IMR-90 (cell line): ENCODE data around the gene PXT1. TPM values are rescaled to one million over a fixed set of nuclear protein-coding genes. Genes with fewer than 3 reads are reported as not detected.
A peak's percentile ranks its signal among the peaks of the same experiment; 100 is the strongest.

ENCODE experiments used
- ATAC-seq: fragments of 200-7000 bp; cut with Tn5 transposase; 2 replicates; pipeline ENCODE4 v1.9.1; 2020; ENCODE audit warnings: low read depth, mild to moderate bottlenecking, moderate library complexity
- BruUV-seq: library from RNA; stranded (reverse); fragments of 400-500 nt; replicated peaks from 2 replicates; lab custom pipeline; 2021; lab: Mats Ljungman, UMichigan
- CTCF ChIA-PET: fragments of 300-600 bp; formaldehyde crosslinking; extraction: SDS; loops from one replicate; lab custom pipeline; 2021; ENCODE audit warnings: antibody characterized with exemption; lab: Yijun Ruan, JAX
- POLR2A ChIA-PET: fragments of 300-600 bp; sonication (Branson Sonifier 250); formaldehyde crosslinking; loops from one replicate; lab custom pipeline; 2022; ENCODE audit warnings: antibody characterized with exemption; ENCODE audit not compliant: unreplicated experiment; lab: Charles Lee
- DNase-seq: peaks from one replicate; pipeline ENCODE4 v3.0.0; 2013
- H2AFZ ChIP-seq: replicated peaks from 2 replicates; pipeline ENCODE3; 2013; ENCODE audit warnings: low read length, mild to moderate bottlenecking; ENCODE audit not compliant: poor library complexity
- H2AK5ac ChIP-seq: 2 replicates; pipeline ENCODE4 v1.6.1; 2013; ENCODE audit warnings: low read depth, low read length, inconsistent platforms
- H2AK9ac ChIP-seq: replicated peaks from 2 replicates; pipeline ENCODE3; 2013; ENCODE audit warnings: mild to moderate bottlenecking, low read depth, low read length, moderate library complexity; ENCODE audit not compliant: poor library complexity
- H2BK120ac ChIP-seq: 2 replicates; pipeline ENCODE4 v1.6.1; 2013; ENCODE audit warnings: low read depth, low read length, inconsistent platforms
- H2BK15ac ChIP-seq: 3 replicates; pipeline ENCODE4 v1.6.1; 2013; ENCODE audit warnings: low read depth, low read length, inconsistent platforms
- H2BK20ac ChIP-seq: 2 replicates; pipeline ENCODE4 v1.6.1; 2013; ENCODE audit warnings: low read depth, mild to moderate bottlenecking, inconsistent platforms, low read length, moderate library complexity
- H2BK5ac ChIP-seq: 2 replicates; pipeline ENCODE4 v1.6.1; 2013; ENCODE audit warnings: mild to moderate bottlenecking, low read depth, low read length, inconsistent platforms; ENCODE audit not compliant: poor library complexity, severe bottlenecking
- H3K14ac ChIP-seq: replicated peaks from 2 replicates; pipeline ENCODE4 v1.6.1; 2013; ENCODE audit warnings: low read depth, low read length, inconsistent platforms
- H3K18ac ChIP-seq: 2 replicates; pipeline ENCODE4 v1.6.1; 2013; ENCODE audit warnings: low read depth, low read length, control low read depth
- H3K23ac ChIP-seq: 2 replicates; pipeline ENCODE4 v1.6.1; 2013; ENCODE audit warnings: low read depth, low read length, inconsistent platforms
- H3K27ac ChIP-seq: 2 replicates; pipeline ENCODE4 v1.5.1; 2013; ENCODE audit warnings: mild to moderate bottlenecking, control low read depth, low read length; ENCODE audit not compliant: insufficient read depth
- H3K27me3 ChIP-seq: 2 replicates; pipeline ENCODE4 v1.6.1; 2013; ENCODE audit warnings: low read length; ENCODE audit not compliant: control insufficient read depth, insufficient read depth
- H3K36me3 ChIP-seq: 2 replicates; pipeline ENCODE4 v1.6.1; 2013; ENCODE audit warnings: low read length, mixed read lengths; ENCODE audit not compliant: control insufficient read depth, insufficient read depth
- H3K4ac ChIP-seq: 2 replicates; pipeline ENCODE4 v1.6.1; 2013; ENCODE audit warnings: low read depth, low read length, inconsistent platforms
- H3K4me1 ChIP-seq: 2 replicates; pipeline ENCODE4 v1.6.1; 2013; ENCODE audit warnings: low read length, mixed read lengths; ENCODE audit not compliant: control insufficient read depth, insufficient read depth
- H3K4me2 ChIP-seq: 2 replicates; pipeline ENCODE4 v1.6.1; 2013; ENCODE audit warnings: low read depth, mild to moderate bottlenecking, control low read depth, low read length, moderate library complexity
- H3K4me3 ChIP-seq: 2 replicates; pipeline ENCODE4 v1.5.1; 2013; ENCODE audit warnings: low read depth, mild to moderate bottlenecking, control low read depth, low read length, moderate library complexity; ENCODE audit not compliant: insufficient read depth
- H3K56ac ChIP-seq: 2 replicates; pipeline ENCODE4 v1.6.1; 2013; ENCODE audit warnings: low read length, inconsistent platforms; ENCODE audit not compliant: insufficient read depth; ENCODE audit errors: extremely low read depth
- H3K79me1 ChIP-seq, 2 experiments: 2 replicates each; pipeline ENCODE4 v1.6.1; 2013; ENCODE audit warnings: low read length in 2 of 2, inconsistent platforms in 1 of 2, low read depth in 1 of 2
- H3K9ac ChIP-seq: 2 replicates; pipeline ENCODE4 v1.6.1; 2013; ENCODE audit warnings: low read depth, low read length, control low read depth
- H3K9me1 ChIP-seq: 2 replicates; pipeline ENCODE4 v1.6.1; 2013; ENCODE audit warnings: low read length, inconsistent platforms; ENCODE audit not compliant: insufficient read depth
- H3K9me3 ChIP-seq: 2 replicates; pipeline ENCODE4 v1.6.1; 2013; ENCODE audit warnings: low read length; ENCODE audit not compliant: control insufficient read depth, insufficient read depth
- H4K20me1 ChIP-seq: 2 replicates; pipeline ENCODE4 v1.6.1; 2013; ENCODE audit warnings: low read length, inconsistent platforms; ENCODE audit not compliant: insufficient read depth
- H4K5ac ChIP-seq: 2 replicates; pipeline ENCODE4 v1.6.1; 2013; ENCODE audit warnings: mild to moderate bottlenecking, low read depth, low read length, control low read depth
- H4K8ac ChIP-seq, 2 experiments: 2 replicates each; pipeline ENCODE4 v1.6.1; 2013; ENCODE audit warnings: low read depth in 2 of 2, low read length in 2 of 2, control low read depth in 1 of 2, inconsistent platforms in 1 of 2
- H4K91ac ChIP-seq: 2 replicates; pipeline ENCODE4 v1.6.1; 2013; ENCODE audit warnings: low read depth, low read length, inconsistent platforms; ENCODE audit not compliant: insufficient read depth
- CEBPB ChIP-seq: IDR thresholded peaks from 2 replicates; pipeline ENCODE4 v1.6.1; 2012; ENCODE audit warnings: low read depth, low read length, improper control_type of control experiment
- CHD1 ChIP-seq: IDR thresholded peaks from 2 replicates; pipeline ENCODE4 v1.6.1; 2012; ENCODE audit warnings: low read depth, low read length, improper control_type of control experiment
- CTCF ChIP-seq: conservative IDR thresholded peaks from 2 replicates; pipeline ENCODE4 v1.5.1; 2012; ENCODE audit warnings: mild to moderate bottlenecking, low read depth, low read length, improper control_type of control experiment
- ELK1 ChIP-seq: fragments of 150-350 bp; IDR thresholded peaks from 2 replicates; pipeline ENCODE4 v1.6.1; 2016; ENCODE audit warnings: low read depth, mild to moderate bottlenecking, low read length, moderate library complexity, borderline replicate concordance
- MAFK ChIP-seq: IDR thresholded peaks from 2 replicates; pipeline ENCODE4 v1.6.1; 2012; ENCODE audit warnings: low read depth, low read length, improper control_type of control experiment
- MAZ ChIP-seq: IDR thresholded peaks from 2 replicates; pipeline ENCODE4 v1.6.1; 2012; ENCODE audit warnings: low read depth, mild to moderate bottlenecking, low read length, improper control_type of control experiment, moderate library complexity, borderline replicate concordance
- MXI1 ChIP-seq: IDR thresholded peaks from 2 replicates; pipeline ENCODE4 v1.6.1; 2012; ENCODE audit warnings: low read depth, mild to moderate bottlenecking, low read length, moderate library complexity, borderline replicate concordance
- NFE2L2 ChIP-seq: fragments of 150-350 bp; IDR thresholded peaks from 2 replicates; pipeline ENCODE4 v1.6.1; 2016; ENCODE audit warnings: low read depth, mild to moderate bottlenecking, low read length
- POLR2A ChIP-seq: IDR thresholded peaks from 2 replicates; pipeline ENCODE4 v1.6.1; 2012; ENCODE audit warnings: mild to moderate bottlenecking, low read depth, low read length
- SMC3 ChIP-seq: fragments of 150-350 bp; IDR thresholded peaks from 2 replicates; pipeline ENCODE4 v1.6.1; 2016; ENCODE audit warnings: low read depth, mild to moderate bottlenecking, antibody characterized with exemption, low read length, moderate library complexity
- WGBS, 2 experiments: methylation state at CpG; one replicate each; pipeline versions ENCODE4 v1.1.5 to v1.1.7; 2013; ENCODE audit warnings: missing lambda C conversion rate in 2 of 2; ENCODE audit not compliant: insufficient read length in 1 of 2; ENCODE audit errors: extremely low coverage in 2 of 2; 5-methylcytosine and 5-hydroxymethylcytosine counted together
- dilution Hi-C: fragments of 300-500 bp; cut with HindIII; formaldehyde crosslinking; loops from one replicate; pipeline ENCODE4 v1.14.3; 2018; ENCODE audit warnings: low sequenced_read_pairs; ENCODE audit not compliant: unreplicated experiment
- in situ Hi-C: fragments of 300-500 bp; cut with MboI; formaldehyde crosslinking; loops from 3 replicates; pipeline ENCODE4 v1.14.3; 2019; ENCODE audit warnings: low sequenced_read_pairs, inconsistent platforms, mixed read lengths
- intact Hi-C: fragments of 100-400 bp; cut with micrococcal nuclease; formaldehyde crosslinking; loops from 2 replicates; pipeline ENCODE4 v1.10.0; 2022
- polyA plus RNA-seq, 3 experiments: library from polyadenylated mRNA; depleted of rRNA; stranded (reverse); fragments of >200 nt; gene quantifications; 2 replicates each; pipeline ENCODE4 v1.2.3, GENCODE V29; 2012; ENCODE audit warnings: low replicate concordance in 1 of 3
- total RNA-seq: library from RNA; depleted of rRNA; stranded (reverse); fragments of >200 nt; gene quantifications from 2 replicates; pipeline ENCODE4 v1.2.3, GENCODE V29; 2012

Gene PXT1
- total and polyA plus RNA-seq, 2 of the 4 experiments (the other 2 are of a cell fraction): not detected

- 0 out of 2 replicates have a peak, but pooled peaks have one; percentile 31 for TF ChIP-seq MXI1
These were observed 1.3 kb downstream of the PXT1 start (continued) for GRCh38 chr6:36441307-36441894.

DNA sequence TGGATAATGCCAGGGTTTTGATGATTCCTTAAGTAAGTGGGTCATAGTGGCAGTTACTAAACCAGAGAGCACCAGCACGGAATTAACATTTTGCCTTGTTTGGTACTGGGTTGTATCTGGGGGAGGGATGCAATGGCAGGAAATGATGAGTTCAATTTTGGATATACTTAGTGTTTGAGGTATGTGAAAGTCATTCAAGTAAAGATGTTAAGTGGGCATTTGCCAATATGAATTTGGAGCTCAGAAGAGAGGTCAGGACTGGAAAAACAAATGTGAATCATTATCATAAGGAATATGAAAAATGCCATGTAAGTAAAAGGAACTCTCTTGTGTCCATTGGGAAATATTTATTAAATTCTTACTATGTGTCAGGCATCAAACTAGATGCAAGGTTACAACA lies 6.2 kb downstream of the PXT1 start:
- Histone ChIP-seq H3K9me1 (no peaks in the 10 kb centered on the region), H2AFZ (no peak overlapping the region), H2BK20ac (peak overlapping the region; percentile 11; the same call in 1 of the 2 replicates), H3K14ac (no peak overlapping the region), H3K27me3 (no peaks in the 10 kb centered on the region), H3K27ac (no peak overlapping the region), H2BK120ac (peak overlapping the region; percentile 91; the same call in 1 of the 2 replicates), H3K36me3 (no peaks in the 10 kb centered on the region), H2BK5ac (peak overlapping the region; percentile 86), H2AK5ac (no peak overlapping the region), H3K4me3 (no peak overlapping the region), H4K91ac (no peak overlapping the region), H3K18ac (no peak overlapping the region), H3K23ac (0 out of 2 replicates have a peak overlapping the region, but pooled peaks have one; percentile 7), H3K4ac (peak overlapping the region; percentile 60; the same call in 1 of the 2 replicates), H3K79me1 (peaks cover 1 to 10% of the 10 kb centered on the region in 2 experiments; a peak in 1 of 4 replicates), H4K20me1 (no peaks in the 10 kb centered on the region), H2AK9ac (no peak overlapping the region), H3K4me1 (peaks cover 8% of the 10 kb centered on the region; the same call in 1 of the 2 replicates), H3K4me2 (no peak overlapping the region; the same call in 1 of the 2 replicates), H2BK15ac (peak overlapping the region; percentile 24; the same call in 1 of the 3 replicates), H3K56ac (no peak overlapping the region), H4K5ac (no peak overlapping the region; the same call in 1 of the 2 replicates), H3K9ac (no peak overlapping the region), H3K9me3 (no peaks in the 10 kb centered on the region; the same call in 1 of the 2 replicates), H4K8ac (peak overlapping the region; percentile 15 to 62; a peak in 3 of 4 replicates)
- in situ Hi-C loops (no loop called here), intact Hi-C loops (no loop called here), dilution Hi-C loops (no loop called here)
- TF ChIP-seq MAZ: no peak
- TF ChIP-seq MAFK: peak; percentile 20; the same call in 1 of the 2 replicates
- no peak; the same call in 1 of the 2 replicates for TF ChIP-seq NFE2L2
- TF ChIP-seq CEBPB: peak; percentile 43; the same call in 1 of the 2 replicates
- TF ChIP-seq CHD1: no peak
- no peak for TF ChIP-seq ELK1
- TF ChIP-seq CTCF: no peak
- TF ChIP-seq SMC3: no peak
- no peak for TF ChIP-seq POLR2A
- ChIA-PET CTCF (no interaction called here), POLR2A (no interaction called here)
- ATAC-seq: no peak
- BruUV-seq: no TSS peak
- DNase-seq: peak; percentile 83
- WGBS, 2 experiments: 89% methylated on average over 1 of the region's 1 CpG; no CpG with 5 or more reads in 1 of the 2 experiments
